ENCODE results near the gene FMNL2.

DNA sequence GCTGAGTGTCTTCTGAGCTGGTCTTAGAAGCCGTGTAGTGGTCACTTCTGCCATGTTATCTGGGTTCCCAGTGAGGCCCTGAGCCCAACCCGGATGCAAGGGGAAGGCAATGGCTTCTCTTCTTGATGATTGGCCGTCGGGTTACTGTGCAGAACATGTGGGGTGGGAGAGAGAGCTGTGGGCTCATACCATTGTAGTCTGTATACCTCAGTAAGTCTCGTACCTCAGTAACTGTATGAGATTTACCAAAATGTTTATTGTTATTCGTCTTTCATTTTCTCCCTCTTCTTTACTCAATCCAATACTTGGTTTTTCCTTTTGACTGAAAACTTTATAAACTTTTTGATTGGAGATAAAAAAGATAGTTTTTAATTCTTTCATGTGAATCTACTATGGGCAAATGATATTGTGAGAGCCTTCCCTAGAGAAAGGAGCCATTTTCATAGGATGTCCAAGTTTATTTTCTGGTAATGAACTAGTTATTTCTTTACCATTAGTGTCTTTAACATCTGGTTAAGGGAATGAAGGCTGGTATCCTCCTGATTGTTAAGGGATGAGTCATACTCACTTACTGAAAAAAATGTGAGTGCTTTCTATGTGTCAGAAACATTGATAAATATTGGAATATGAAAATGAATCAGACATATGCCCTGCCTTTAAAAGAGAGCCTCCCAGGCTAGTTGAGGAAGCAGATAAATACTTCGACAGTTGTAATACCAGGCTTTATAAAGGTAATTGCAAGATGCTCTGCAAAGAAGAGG lies 252.4 kb downstream of the FMNL2 start:
- TF ChIP-seq, protein P1, sequence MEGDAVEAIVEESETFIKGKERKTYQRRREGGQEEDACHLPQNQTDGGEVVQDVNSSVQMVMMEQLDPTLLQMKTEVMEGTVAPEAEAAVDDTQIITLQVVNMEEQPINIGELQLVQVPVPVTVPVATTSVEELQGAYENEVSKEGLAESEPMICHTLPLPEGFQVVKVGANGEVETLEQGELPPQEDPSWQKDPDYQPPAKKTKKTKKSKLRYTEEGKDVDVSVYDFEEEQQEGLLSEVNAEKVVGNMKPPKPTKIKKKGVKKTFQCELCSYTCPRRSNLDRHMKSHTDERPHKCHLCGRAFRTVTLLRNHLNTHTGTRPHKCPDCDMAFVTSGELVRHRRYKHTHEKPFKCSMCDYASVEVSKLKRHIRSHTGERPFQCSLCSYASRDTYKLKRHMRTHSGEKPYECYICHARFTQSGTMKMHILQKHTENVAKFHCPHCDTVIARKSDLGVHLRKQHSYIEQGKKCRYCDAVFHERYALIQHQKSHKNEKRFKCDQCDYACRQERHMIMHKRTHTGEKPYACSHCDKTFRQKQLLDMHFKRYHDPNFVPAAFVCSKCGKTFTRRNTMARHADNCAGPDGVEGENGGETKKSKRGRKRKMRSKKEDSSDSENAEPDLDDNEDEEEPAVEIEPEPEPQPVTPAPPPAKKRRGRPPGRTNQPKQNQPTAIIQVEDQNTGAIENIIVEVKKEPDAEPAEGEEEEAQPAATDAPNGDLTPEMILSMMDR (IDR thresholded peaks at IDR 0.05) = no peak
- TF ChIP-seq POLR2A (IDR thresholded peaks at IDR 0.05) = no peak

Measured in esophagus squamous epithelium (tissue), 4 donors.